CD4-positive, alpha-beta T cell treated with Interferon alpha-2 for 1 hour (primary cell): ENCODE results near the gene MOV10.
"Not testable (repeated sequence)": the region's sequence is repeated elsewhere in the genome, so short reads cannot be mapped to it uniquely, and the experiment has no call there.

ENCODE experiments used
- DNase-seq, 2 donors: peaks; one replicate each; pipeline ENCODE4 v3.0.0-alpha.2; 2020 to 2022

The MOV10 gene

GRCh38 chr1:112674440-112674985 is at the start of gene MOV10:
Gene MOV10 (plus strand): TSS chr1:112674659. CDS start chr1:112674913, 254 bp downstream.
- DNase-seq = peak; percentile 64 to 77

- no peak for DNase-seq
Observed at GRCh38 chr1:112625696-112626095, 48.8 kb upstream of the MOV10 start.

GRCh38 chr1:112626193-112626592 is 48.3 kb upstream of the MOV10 start:
- DNase-seq = no peak

- DNase-seq = no peak
Observed at GRCh38 chr1:112626887-112627286, 47.6 kb upstream of the MOV10 start.

GRCh38 chr1:112628516-112628915 is 45.9 kb upstream of the MOV10 start:
- no peak for DNase-seq

GRCh38 chr1:112629256-112629655 is 45.2 kb upstream of the MOV10 start:
- DNase-seq = no peak

GRCh38 chr1:112633628-112634027 is 40.8 kb upstream of the MOV10 start:
- DNase-seq = no peak

- DNase-seq = no peak
Observed at GRCh38 chr1:112634367-112634766, 40.1 kb upstream of the MOV10 start.

GRCh38 chr1:112636056-112636455 is 38.4 kb upstream of the MOV10 start:
- DNase-seq = no peak

- DNase-seq = no peak
Observed at GRCh38 chr1:112636597-112637253, 37.7 kb upstream of the MOV10 start.

- DNase-seq = no peak
Observed at GRCh38 chr1:112637254-112638109, 37.0 kb upstream of the MOV10 start.

GRCh38 chr1:112638110-112638428 is 36.4 kb upstream of the MOV10 start:
- no peak for DNase-seq

- not testable (repeated sequence) for DNase-seq
Observed at GRCh38 chr1:112640437-112640836, 34.0 kb upstream of the MOV10 start.

GRCh38 chr1:112643080-112643479 is 31.4 kb upstream of the MOV10 start:
- DNase-seq = no peak

GRCh38 chr1:112646225-112646624 is 28.2 kb upstream of the MOV10 start:
- DNase-seq = no peak

GRCh38 chr1:112651205-112651604 is 23.3 kb upstream of the MOV10 start:
- DNase-seq = no peak

GRCh38 chr1:112665857-112666256 is 8.6 kb upstream of the MOV10 start:
- no peak for DNase-seq

GRCh38 chr1:112666946-112667345 is 7.5 kb upstream of the MOV10 start:
- no peak for DNase-seq

GRCh38 chr1:112672009-112672408 is 2.5 kb upstream of the MOV10 start:
- DNase-seq = no peak

- no peak for DNase-seq
Observed at GRCh38 chr1:112672842-112673241, 1.6 kb upstream of the MOV10 start.

- DNase-seq = peak in 1 of 2 donors; percentile 53
Observed at GRCh38 chr1:112673592-112674439, 643 bp upstream of the MOV10 start.

- peak in 1 of 2 donors; percentile 44 for DNase-seq
Observed at GRCh38 chr1:112674986-112675727, 698 bp downstream of the MOV10 start.
